Left ventricle myocardium superior (tissue), 1 donor: Measurements from ENCODE around the gene COL1A2. TPM values are rescaled to one million over a fixed set of nuclear protein-coding genes. Genes with fewer than 3 reads are reported as not detected.

Experiments used
- ATAC-seq: fragments of 200-7000 bp; cut with Tn5 transposase; one replicate; pipeline ENCODE4 v1.9.1; 2020; ENCODE audit warnings: mild to moderate bottlenecking, moderate library complexity
- DNase-seq: peaks from one replicate; pipeline ENCODE4 v3.0.0-alpha.2; 2020
- intact Hi-C: fragments of 100-400 bp; cut with micrococcal nuclease; formaldehyde crosslinking; loops from one replicate; pipeline ENCODE4 v1.11.0; 2022
- total RNA-seq: library from RNA; stranded (reverse); fragmentation: NEBNext Ultra II Directional; extraction: Animal tissue kit (Norgen Biotek cat#: 25700); gene quantifications from one replicate; pipeline ENCODE4 v1.2.1, GENCODE V29; 2021
- donor health status: DM: no; HTN: yes; CAD: no; lungs with severe emphysema.

Gene COL1A2
- total RNA-seq, 1 donor from 2014 or later = 78.1 TPM

DNA sequence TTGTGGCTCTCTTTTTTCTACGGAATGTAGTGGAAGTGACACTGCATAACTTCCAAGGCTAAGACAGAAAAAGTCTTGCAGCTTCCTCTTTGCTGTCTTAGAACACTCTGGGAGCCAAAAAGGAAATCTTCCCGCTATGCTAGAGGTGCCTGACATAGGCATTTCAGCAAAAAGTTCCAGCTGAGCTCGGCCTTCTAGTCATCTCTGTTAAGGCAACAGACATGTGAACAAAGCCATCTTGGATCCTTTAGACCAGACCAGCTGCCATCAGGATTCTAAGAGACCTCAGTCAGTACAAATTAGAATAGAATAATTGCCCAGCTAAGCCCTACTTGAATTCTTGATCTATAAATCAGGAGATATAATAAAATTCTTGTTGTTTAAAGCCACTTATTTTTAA, 16.3 kb upstream of the COL1A2 start:
- DNase-seq (no peak), ATAC-seq (no peak)
- intact Hi-C loops = no loop called here

GRCh38 chr7:94380264-94380663, 14.4 kb upstream of the COL1A2 start:
- ATAC-seq = no peak
- no peak for DNase-seq
- intact Hi-C loops = no loop called here

GRCh38 chr7:94382132-94382531, 12.6 kb upstream of the COL1A2 start:
- DNase-seq = no peak
- no peak for ATAC-seq
- intact Hi-C loops = no loop called here

GRCh38 chr7:94382746-94383145, 11.9 kb upstream of the COL1A2 start:
- no peak for ATAC-seq
- no peak for DNase-seq
- intact Hi-C loops = no loop called here

DNA sequence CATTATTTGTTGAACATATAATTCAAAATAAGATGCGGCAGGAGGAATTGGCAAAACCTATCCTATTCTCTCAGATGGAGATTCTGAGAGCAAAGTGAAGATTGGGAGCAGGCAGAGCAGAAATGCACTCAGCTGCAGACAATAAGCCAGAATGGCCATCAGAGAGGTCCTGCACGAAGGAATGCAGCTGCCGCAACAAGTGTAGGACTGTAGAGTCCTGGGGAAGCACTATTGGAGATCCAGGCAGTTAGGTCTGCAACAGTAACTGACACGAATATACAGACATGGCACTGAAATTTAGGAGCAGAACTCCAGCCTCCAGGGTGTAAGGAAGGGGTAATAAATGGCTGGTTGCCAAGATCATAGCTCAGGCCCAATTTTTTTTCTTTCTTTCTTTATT, 10.4 kb upstream of the COL1A2 start:
- ATAC-seq = no peak
- intact Hi-C loops = no loop called here

DNA sequence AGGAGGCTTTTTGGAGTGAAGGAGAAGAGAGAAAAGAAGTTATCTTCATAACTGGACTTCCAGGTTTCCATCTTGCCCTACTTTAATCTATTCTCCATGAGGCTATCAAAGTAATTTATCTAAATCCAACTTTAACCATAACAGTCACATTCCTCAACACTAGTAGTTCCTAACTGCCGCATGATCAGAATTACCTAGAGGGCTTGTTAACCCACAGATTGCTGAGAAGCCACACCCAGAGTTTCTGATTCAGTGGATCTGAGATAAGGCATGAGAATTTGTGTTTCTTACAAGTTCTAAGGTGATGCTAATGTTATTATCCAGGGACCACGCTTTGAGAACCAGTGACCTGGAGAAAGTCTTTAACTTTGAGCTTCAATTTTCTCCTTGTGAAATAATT, 8.3 kb upstream of the COL1A2 start:
- ATAC-seq (no peak), DNase-seq (no peak)
- intact Hi-C loops = no loop called here

More for the DNA sequence above, 10.4 kb upstream of the COL1A2 start:
- DNase-seq = no peak

GRCh38 chr7:94388540-94388939, 6.2 kb upstream of the COL1A2 start:
- intact Hi-C loops = no loop called here

DNA sequence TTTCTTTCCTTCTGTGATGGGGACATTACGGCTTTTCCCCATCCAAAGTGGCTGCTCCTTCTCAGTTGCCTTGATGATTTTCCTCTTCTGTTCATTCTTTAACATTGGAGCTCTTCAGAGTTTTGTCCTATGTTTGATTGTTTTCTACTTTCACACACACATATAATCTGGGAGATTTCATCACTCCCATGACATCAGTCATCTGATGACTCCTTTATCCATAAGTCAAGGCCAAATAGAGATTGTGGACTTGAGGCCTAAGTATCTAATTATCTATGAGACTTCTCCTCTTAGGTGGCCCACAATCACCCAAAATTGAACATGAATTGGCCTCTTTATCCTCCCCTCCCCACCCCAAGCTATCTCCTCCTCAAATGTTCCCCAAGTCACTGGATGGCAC, 5.3 kb upstream of the COL1A2 start:
- DNase-seq (no peak), ATAC-seq (no peak)
- intact Hi-C loops = no loop called here

More at GRCh38 chr7:94388540-94388939, 6.2 kb upstream of the COL1A2 start:
- no peak for ATAC-seq
- no peak for DNase-seq

DNA sequence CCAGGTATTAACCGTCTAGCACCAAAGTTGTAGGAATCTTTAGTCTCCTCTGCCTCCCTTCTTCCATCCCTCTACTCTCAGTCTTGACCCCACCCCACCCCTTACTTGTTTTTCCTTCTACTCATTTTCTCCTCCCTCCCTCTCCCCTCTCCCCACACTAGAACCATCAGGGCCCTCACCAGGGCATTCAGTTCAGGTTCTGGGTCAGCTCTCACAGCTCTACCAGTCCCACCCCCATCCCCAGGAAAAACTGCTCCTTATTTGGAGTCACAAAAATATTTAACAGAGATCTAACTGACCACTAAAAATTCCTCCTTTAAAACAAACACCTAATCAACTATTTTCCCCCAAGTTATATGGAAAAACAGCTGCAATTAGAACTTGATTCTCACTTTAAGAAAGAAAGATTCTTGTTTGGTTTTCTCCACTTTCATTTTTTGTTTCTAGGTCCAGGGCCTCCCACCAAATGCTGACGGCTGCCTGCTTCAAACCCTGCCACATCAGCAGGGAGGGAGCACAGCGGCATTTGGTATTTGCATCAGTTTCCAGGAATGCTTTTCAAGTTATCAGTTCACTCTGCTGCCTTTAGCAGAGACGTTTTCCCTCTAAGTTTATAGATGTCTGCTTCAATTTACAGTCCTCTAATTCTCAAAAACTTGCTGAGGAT, 2.8 kb upstream of the COL1A2 start:
- intact Hi-C loops = no loop called here
- ATAC-seq (no peak), DNase-seq (peak; percentile 51)

DNA sequence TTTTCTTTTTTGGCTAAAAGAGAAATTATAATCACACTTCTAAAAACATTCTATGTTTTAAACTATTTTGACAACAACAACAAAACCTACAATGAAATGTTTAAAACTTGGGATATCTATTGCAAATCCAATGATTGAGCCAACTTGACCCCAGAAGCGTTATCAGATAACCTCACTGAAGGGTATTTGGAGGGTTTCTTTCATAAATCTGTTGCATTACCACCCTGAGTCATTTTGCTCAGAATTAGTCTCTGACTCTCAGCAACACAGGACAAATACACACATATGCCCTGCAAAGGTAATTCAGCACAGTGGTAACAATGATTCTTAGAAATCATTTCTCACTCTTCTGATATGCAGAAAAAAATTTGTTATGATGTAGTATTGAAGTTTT, 2.3 kb upstream of the COL1A2 start:
- ATAC-seq (no peak), DNase-seq (no peak)
- intact Hi-C loops = no loop called here

DNA sequence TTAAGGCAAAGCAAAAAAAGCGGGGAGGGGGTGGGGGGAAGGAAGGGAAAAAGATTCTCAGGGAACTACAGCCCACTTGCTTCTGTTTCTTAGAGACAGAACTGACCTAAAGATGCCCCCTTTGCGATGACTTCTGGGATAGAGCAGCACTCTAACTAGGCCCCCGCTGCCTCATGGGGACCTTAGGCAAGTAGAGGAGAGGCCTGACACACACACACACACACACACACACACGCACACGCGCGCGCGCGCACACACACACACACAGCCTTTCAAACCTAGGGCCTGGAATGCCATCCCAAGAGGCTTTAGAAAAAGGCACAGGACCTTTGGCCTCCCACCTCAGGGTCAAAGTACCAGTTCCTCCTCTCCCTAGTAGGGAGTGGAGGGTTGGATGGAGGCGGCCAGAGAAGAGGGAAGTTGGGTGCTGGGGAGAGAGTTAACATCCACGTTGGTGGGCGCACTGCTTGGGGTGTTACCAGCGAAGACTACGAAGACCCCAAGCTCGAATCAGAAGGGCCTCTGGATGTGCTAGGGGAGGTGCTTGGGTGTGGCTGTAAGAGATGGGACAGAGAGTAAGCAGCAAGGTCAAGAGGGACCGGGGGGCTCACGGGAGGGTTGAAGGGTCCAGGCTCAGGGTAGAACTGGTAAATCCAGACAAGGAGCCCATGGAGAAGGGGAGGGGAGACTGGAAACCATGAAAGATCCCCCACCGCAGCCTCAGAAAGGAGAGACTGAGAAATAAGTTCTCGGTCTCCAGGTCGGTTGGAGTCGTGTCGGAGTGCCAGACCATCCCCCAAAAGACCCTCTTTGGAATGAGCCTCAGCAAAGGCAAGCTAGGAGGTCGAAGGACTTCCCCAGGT, 1.2 kb upstream of the COL1A2 start:
- peak; percentile 8 for ATAC-seq
- DNase-seq = peak; percentile 36
- intact Hi-C loops = no loop called here

DNA sequence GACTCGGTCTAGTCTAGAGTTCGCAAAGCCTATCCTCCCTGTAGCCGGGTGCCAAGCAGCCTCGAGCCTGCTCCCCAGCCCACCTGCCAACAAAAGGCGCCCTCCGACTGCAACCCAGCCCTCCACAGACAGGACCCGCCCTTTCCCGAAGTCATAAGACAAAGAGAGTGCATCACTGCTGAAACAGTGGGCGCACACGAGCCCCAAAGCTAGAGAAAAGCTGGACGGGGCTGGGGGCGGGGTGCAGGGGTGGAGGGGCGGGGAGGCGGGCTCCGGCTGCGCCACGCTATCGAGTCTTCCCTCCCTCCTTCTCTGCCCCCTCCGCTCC, 622 bp upstream of the COL1A2 start:
- intact Hi-C loops = no loop called here
- DNase-seq (no peak), ATAC-seq (peak; percentile 11)

- intact Hi-C loops = no loop called here
- no peak for DNase-seq
- peak; percentile 84 for ATAC-seq
These were observed 694 bp downstream of the COL1A2 start for GRCh38 chr7:94395141-94396036.

DNA sequence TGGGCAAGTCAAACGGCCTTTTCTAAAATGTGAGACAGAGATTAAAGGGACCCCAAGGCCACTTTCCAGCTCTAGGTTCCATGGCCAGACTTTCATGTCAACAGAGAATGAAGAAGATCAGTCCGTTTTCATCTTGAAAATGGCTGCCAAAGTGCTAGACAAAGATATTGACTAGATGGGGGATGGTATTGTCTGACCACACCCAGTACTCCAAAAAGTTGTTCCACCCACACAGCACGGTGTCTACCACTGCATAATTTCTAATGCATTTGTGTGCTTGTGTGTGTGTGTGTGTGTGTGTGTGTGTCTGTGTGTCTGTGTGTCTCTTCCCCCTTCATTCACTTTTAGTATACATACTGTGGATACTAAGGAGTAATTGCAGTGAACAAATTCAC, 1.3 kb downstream of the COL1A2 start:
- intact Hi-C loops = no loop called here
- peak; percentile 51 for ATAC-seq

DNA sequence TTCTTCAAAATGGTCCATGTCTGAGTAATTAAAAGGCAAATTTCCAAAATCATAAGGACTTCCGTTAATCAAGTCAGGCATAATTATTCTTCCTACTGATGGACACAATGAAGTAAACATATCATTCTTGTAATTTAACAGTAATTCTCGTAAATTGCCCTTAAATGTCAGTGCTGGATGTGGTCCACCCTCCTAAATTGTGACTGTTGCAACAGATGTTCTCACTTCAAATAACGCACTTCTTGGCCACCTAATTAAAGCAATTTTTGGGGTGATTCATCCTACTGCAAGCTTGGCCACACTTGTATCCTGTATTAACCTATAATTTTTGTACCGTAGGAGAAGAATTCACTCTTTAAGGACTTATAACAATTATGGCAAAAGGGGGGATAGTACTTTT, 1.9 kb downstream of the COL1A2 start:
- DNase-seq (no peak), ATAC-seq (no peak)
- intact Hi-C loops = no loop called here

More for the DNA sequence above, 1.3 kb downstream of the COL1A2 start:
- DNase-seq = no peak

- intact Hi-C loops = no loop called here
- ATAC-seq = no peak
These were observed 3.0 kb downstream of the COL1A2 start for GRCh38 chr7:94397722-94398121.

DNA sequence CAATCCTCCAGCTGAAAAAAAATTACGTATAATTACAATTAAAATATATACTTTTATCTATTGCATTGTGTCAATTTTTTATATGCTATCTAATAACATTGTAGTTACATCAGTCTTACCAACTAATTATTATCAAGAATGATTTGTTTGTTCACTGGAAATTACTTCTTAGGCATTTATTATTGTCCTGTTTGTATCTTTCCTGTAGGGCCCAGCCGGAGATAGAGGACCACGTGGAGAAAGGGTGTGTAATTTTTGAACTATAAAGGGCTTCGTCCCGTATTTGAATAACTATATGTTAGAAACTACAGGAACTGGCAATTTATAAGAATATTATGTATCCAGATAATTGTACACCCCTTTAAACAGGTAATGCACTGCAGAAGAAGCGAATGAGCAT, 4.1 kb downstream of the COL1A2 start:
- intact Hi-C loops = no loop called here
- ATAC-seq (no peak), DNase-seq (no peak)

More at GRCh38 chr7:94397722-94398121, 3.0 kb downstream of the COL1A2 start:
- DNase-seq = no peak

- no peak for DNase-seq
- intact Hi-C loops = no loop called here
- no peak for ATAC-seq
These were observed 5.3 kb downstream of the COL1A2 start for GRCh38 chr7:94400022-94400421.

DNA sequence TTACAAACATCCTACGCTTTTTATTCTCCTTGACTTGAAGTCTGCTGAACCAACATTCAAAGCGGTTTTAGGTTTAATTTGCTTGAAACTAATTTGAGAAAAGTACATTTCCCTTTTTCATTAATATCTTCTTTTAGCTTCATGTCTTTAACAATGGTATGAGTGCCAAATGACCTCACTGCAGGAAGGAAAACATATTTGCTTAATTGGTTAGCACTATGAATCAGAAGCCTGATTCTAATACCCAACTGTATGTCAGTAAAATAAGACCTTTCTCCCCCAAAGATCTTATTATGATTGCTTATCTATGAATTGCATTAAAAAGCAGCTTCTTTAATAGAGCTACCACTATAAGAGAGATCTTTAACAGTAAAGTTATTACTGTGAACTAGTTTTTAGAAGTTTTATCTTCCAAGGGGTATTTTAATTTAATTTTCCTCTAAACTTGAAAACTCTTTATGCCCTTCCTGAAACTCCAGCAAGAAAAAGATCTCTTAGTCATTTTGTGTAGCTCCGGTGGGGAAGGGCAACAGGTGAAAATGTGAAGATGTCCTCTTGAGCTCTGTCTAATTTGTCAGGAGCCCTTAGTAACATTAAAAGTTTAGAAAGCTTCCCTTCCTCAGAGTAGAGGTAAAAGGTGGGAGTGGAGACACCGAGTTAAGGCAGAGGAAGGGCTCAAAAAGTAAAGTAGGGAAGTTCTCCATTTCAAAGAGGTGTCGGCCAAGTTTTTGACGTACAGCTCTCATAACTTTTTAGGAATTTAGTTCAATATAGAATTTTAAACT, 6.1 kb downstream of the COL1A2 start:
- no peak for ATAC-seq
- DNase-seq = no peak
- intact Hi-C loops = no loop called here
